ENCODE measurements around the gene CORO6.

The CORO6 gene

GRCh38 chr17:29640981-29641642 is 18.4 kb upstream of the CORO6 start:
- DNase-seq (ENCODE audit: low spot score), result no peak
- TF ChIP-seq, protein P1, sequence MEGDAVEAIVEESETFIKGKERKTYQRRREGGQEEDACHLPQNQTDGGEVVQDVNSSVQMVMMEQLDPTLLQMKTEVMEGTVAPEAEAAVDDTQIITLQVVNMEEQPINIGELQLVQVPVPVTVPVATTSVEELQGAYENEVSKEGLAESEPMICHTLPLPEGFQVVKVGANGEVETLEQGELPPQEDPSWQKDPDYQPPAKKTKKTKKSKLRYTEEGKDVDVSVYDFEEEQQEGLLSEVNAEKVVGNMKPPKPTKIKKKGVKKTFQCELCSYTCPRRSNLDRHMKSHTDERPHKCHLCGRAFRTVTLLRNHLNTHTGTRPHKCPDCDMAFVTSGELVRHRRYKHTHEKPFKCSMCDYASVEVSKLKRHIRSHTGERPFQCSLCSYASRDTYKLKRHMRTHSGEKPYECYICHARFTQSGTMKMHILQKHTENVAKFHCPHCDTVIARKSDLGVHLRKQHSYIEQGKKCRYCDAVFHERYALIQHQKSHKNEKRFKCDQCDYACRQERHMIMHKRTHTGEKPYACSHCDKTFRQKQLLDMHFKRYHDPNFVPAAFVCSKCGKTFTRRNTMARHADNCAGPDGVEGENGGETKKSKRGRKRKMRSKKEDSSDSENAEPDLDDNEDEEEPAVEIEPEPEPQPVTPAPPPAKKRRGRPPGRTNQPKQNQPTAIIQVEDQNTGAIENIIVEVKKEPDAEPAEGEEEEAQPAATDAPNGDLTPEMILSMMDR (conservative IDR thresholded peaks at IDR 0.05; ENCODE audit: low read depth), result no peak
- ChIA-PET POLR2A (ENCODE audit: low non-redundant PET) (no interaction called here), CTCF (interaction anchor here (0.7 kb wide), 1 partner anchor 168 kb away, joined by 4 read pairs; no protein-coding TSS in a partner anchor)
- peak overlapping the region; percentile 59 for H3K27ac ChIP-seq

DNA sequence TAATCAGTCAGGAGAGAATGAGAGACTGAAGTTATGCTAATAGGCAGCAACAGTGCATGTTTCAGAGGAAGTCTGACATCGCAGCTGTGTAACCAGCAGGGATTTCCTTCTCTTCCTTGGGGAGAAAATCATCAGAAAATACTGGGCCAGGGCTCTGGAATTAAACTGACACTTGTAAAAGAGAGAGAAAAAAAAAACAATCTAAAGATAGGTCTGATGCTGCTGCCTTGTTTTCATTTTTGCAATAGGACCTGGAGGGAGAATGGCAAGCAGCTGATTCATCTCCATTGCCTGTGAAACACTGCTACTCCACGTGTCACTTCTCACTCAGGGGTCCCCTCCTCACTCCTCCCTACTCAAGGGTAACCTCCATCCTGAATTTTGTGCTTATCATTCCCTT is 17.7 kb upstream of the CORO6 start:
- CTCF ChIA-PET, result interaction anchor here (0.7 to 1.6 kb wide), 4 partner anchors 120 to 168 kb away, joined by 3 to 24 read pairs (median 5); no protein-coding TSS in a partner anchor
- POLR2A ChIA-PET (ENCODE audit: low non-redundant PET), result no interaction called here
- TF ChIP-seq, protein P1 (conservative IDR thresholded peaks at IDR 0.05; ENCODE audit: low read depth), result no peak
- no peak for DNase-seq (ENCODE audit: low spot score)
- peak overlapping the region; percentile 89 for H3K27ac ChIP-seq

GRCh38 chr17:29633886-29634285 is 11.2 kb upstream of the CORO6 start:
- TF ChIP-seq, protein P1 (conservative IDR thresholded peaks at IDR 0.05; ENCODE audit: low read depth), result no peak
- no peak overlapping the region for H3K27ac ChIP-seq
- DNase-seq (ENCODE audit: low spot score), result no peak
- ChIA-PET CTCF (no interaction called here), POLR2A (ENCODE audit: low non-redundant PET) (no interaction called here)

DNA sequence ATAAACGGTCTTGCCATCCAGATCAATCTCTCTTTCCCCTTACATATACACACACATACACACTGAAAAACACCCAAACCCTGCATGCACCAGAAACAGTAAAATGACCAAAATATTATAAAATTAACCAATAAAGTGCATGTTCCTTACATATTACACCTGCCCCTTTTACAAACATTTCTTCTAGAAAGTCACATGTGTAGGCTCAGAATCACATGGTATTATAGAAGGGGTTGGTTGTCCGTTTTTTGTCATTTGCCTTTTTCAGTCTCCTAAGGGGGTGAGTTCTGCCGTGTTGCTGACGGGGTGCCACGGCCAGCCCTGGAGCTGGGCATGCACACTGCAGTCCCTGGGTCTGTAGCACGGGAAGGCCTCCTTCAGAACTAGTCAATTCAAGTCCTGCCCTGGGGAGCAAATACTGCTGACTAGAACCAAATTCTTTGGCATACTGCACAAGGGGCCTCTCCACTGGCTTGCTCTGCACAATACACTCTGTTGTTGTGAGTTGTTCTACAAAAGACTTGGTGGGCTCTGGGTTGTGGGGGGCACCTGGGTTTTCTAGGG is 8.0 kb upstream of the CORO6 start:
- POLR2A ChIA-PET (ENCODE audit: low non-redundant PET), result no interaction called here
- TF ChIP-seq, protein P1 (conservative IDR thresholded peaks at IDR 0.05; ENCODE audit: low read depth), result no peak
- DNase-seq (ENCODE audit: low spot score), result no peak
- CTCF ChIA-PET, result no interaction called here
- H3K27ac ChIP-seq, result no peak overlapping the region

DNA sequence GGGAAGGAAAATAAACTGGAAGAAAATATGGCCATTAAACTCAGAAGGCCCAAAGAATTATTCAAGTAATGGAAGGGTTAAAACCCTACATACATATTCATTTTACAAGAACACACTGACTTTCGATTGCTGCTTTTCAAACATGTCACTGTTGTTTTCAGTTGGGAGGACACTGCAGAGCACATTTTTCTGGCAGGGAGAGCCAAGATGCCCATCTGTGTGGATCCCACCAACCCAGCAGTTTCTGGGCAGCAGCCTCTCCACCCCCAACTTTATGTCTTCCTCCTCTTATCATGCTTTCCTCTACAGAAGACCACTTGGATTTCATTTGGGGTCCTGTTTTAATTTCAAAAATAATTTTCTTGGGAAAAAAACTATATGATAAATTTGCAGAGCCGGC is 7.1 kb upstream of the CORO6 start:
- ChIA-PET POLR2A (ENCODE audit: low non-redundant PET) (no interaction called here), CTCF (no interaction called here)
- no peak overlapping the region for H3K27ac ChIP-seq
- TF ChIP-seq, protein P1 (conservative IDR thresholded peaks at IDR 0.05; ENCODE audit: low read depth), result no peak
- no peak for DNase-seq (ENCODE audit: low spot score)

GRCh38 chr17:29628644-29629043 is 5.9 kb upstream of the CORO6 start:
- ChIA-PET POLR2A (ENCODE audit: low non-redundant PET) (no interaction called here), CTCF (interaction anchor here (0.7 kb wide), 1 partner anchor 11 kb away, joined by 3 read pairs; no protein-coding TSS in a partner anchor)
- TF ChIP-seq, protein P1 (conservative IDR thresholded peaks at IDR 0.05; ENCODE audit: low read depth), result no peak
- no peak for DNase-seq (ENCODE audit: low spot score)
- no peak overlapping the region for H3K27ac ChIP-seq
